HepG2 (cell line): ENCODE data around the gene UACA. TPM values are rescaled to one million over a fixed set of nuclear protein-coding genes. Genes with fewer than 3 reads are reported as not detected.

Source experiments
- ATF7 ChIP-seq, 2 experiments: fragments of 450-650 bp in 1 of 2; sonication (generic) in 1 of 2; formaldehyde crosslinking in 1 of 2; IDR thresholded peaks; 2 replicates each; pipeline versions ENCODE4 v1.4.0 to v1.6.1; 2016 to 2020; ENCODE audit warnings: antibody characterized with exemption in 1 of 2, mild to moderate bottlenecking in 1 of 2, missing genetic modification reagents in 1 of 2
- GATA4 ChIP-seq: sonication (generic); IDR thresholded peaks from 2 replicates; pipeline ENCODE4 v1.6.1; 2016; ENCODE audit warnings: antibody characterized with exemption, low read depth, borderline replicate concordance
- ISL2 ChIP-seq: sonication (generic); formaldehyde crosslinking; IDR thresholded peaks from 2 replicates; pipeline ENCODE4 v1.5.0; 2020; ENCODE audit warnings: missing genetic modification reagents
- KLF9 ChIP-seq: IDR thresholded peaks from 2 replicates; pipeline ENCODE4 v1.6.1; 2016; ENCODE audit warnings: low read depth
- MAFG ChIP-seq: sonication (generic); formaldehyde crosslinking; IDR thresholded peaks from 2 replicates; pipeline ENCODE4 v1.5.1; 2020; ENCODE audit warnings: mild to moderate bottlenecking, missing genetic modification reagents
- MTF2 ChIP-seq: sonication (generic); formaldehyde crosslinking; IDR thresholded peaks from 2 replicates; pipeline ENCODE4 v1.5.0; 2020; ENCODE audit warnings: missing genetic modification reagents, borderline replicate concordance
- NFKB2 ChIP-seq: sonication (generic); formaldehyde crosslinking; IDR thresholded peaks from 2 replicates; pipeline ENCODE4 v1.4.0; 2020; ENCODE audit warnings: missing genetic modification reagents, borderline replicate concordance
- PRPF4 ChIP-seq: fragments of 200-400 bp; formaldehyde crosslinking; IDR thresholded peaks from 2 replicates; pipeline ENCODE4 v1.6.1; 2016; ENCODE audit warnings: low read length, low read depth; ENCODE audit not compliant: poor library complexity, severe bottlenecking
- RNF2 ChIP-seq: fragments of 450-650 bp; conservative IDR thresholded peaks from 2 replicates; pipeline ENCODE4 v1.6.1; 2016; ENCODE audit warnings: low read depth
- SP5 ChIP-seq: IDR thresholded peaks from 2 replicates; pipeline ENCODE4 v1.6.1; 2016; ENCODE audit warnings: low read depth, borderline replicate concordance
- TBX2 ChIP-seq: sonication (generic); formaldehyde crosslinking; IDR thresholded peaks from 2 replicates; pipeline ENCODE4 v1.5.0; 2020; ENCODE audit warnings: missing genetic modification reagents, mild to moderate bottlenecking, borderline replicate concordance
- ZBTB38 ChIP-seq: sonication (generic); formaldehyde crosslinking; IDR thresholded peaks from 2 replicates; pipeline ENCODE4 v1.5.1; 2020; ENCODE audit warnings: mild to moderate bottlenecking, missing genetic modification reagents
- ZNF564 ChIP-seq: sonication (generic); formaldehyde crosslinking; IDR thresholded peaks from 2 replicates; pipeline ENCODE4 v1.8.1; 2023; ENCODE audit warnings: mild to moderate bottlenecking, missing genetic modification reagents
- ZNF672 ChIP-seq: sonication (generic); formaldehyde crosslinking; IDR thresholded peaks from 2 replicates; pipeline ENCODE4 v1.8.1; 2022; ENCODE audit warnings: missing genetic modification reagents
- polyA plus RNA-seq, 8 experiments: library from polyadenylated mRNA; depleted of rRNA in 3 of 8; stranded (reverse) in 7 of 8; unstranded in 1 of 8; fragments of >200 nt; fragmentation: Illumina TruSeq in 4 of 8; extraction: Trizol in 4 of 8; gene quantifications; 2 replicates each; pipeline versions ENCODE4 v1.2.1 to v1.2.3, GENCODE V29; 2011 to 2016; ENCODE audit warnings: low read depth in 4 of 8, missing spikeins in 1 of 8, mixed read lengths in 1 of 8; ENCODE audit not compliant: insufficient read depth in 1 of 8
- total RNA-seq, 5 experiments: library from RNA; depleted of rRNA; stranded (reverse); fragments of >200 nt; fragmentation: Illumina TruSeq; extraction: Trizol; gene quantifications; 2 replicates each; pipeline ENCODE4 v1.2.3, GENCODE V29; 2016; ENCODE audit warnings: low read depth in 1 of 5
- TF ChIP-seq, protein P1 (sequence below): sonication (generic); formaldehyde crosslinking; IDR thresholded peaks from 2 replicates; pipeline ENCODE4 v1.5.0; 2020; ENCODE audit warnings: missing genetic modification reagents
- TF ChIP-seq, protein P2 (sequence below): sonication (generic); formaldehyde crosslinking; IDR thresholded peaks from 2 replicates; pipeline ENCODE4 v1.4.0; 2020; ENCODE audit warnings: missing genetic modification reagents
- TF ChIP-seq, protein P3 (sequence below): sonication (generic); formaldehyde crosslinking; IDR thresholded peaks from 2 replicates; pipeline ENCODE4 v1.5.0; 2020; ENCODE audit warnings: mild to moderate bottlenecking, missing genetic modification reagents, borderline replicate concordance
- TF ChIP-seq, protein P4 (sequence below): sonication (generic); formaldehyde crosslinking; IDR thresholded peaks from 2 replicates; pipeline ENCODE4 v1.4.0; 2020; ENCODE audit warnings: missing genetic modification reagents; ENCODE audit errors: not compliant biosample characterization

Gene UACA
- total and polyA plus RNA-seq, 2 of the 13 experiments (the other 11 are each of a cell fraction or from before 2014, with no cell fraction given), result 17.8 to 39.2 TPM

DNA sequence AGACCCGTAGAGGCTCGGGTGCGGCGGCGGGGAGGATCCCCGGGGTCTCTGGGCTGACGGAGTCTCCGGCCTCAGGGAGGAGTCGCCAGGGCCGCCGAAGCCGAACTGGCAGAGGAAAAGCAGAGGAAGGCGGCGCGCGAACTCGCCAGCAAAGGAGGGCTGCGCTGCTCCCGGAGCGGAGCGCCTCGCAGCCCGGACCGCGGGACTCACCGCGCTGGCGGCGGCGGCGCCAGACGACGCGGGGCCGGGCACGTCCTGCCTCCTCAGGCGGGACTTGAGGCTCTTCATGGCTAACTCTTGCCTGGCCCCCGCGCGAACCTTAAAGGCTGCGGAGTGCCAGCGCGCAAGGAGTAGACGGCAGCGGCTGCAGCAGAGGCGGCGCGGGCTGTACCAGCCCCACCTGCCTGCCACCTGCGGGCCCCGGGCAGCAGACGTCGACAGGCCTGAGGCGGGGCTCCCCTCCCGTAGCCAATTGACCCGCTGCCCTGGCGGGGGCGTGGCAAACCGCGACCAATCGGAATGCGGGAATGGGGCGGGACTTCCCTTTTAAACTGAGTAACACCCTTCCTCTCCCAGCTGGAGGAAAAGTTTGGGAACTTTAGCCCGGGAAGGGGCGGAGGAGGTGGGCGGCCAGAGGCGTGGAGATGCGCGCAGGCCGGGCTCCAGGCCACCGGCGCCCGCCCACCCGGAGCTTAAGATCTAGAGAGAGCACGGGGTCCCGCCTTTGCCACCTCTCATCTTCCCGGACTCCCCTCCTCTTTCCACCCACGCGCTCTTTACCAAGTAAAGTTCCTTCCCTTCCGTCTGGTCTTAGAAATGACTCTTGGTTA is at the start of gene UACA (continued):
- TF ChIP-seq, protein P1, sequence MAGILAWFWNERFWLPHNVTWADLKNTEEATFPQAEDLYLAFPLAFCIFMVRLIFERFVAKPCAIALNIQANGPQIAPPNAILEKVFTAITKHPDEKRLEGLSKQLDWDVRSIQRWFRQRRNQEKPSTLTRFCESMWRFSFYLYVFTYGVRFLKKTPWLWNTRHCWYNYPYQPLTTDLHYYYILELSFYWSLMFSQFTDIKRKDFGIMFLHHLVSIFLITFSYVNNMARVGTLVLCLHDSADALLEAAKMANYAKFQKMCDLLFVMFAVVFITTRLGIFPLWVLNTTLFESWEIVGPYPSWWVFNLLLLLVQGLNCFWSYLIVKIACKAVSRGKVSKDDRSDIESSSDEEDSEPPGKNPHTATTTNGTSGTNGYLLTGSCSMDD (CRISPR knock-in tag), result no peak
- TF ChIP-seq, protein P2, sequence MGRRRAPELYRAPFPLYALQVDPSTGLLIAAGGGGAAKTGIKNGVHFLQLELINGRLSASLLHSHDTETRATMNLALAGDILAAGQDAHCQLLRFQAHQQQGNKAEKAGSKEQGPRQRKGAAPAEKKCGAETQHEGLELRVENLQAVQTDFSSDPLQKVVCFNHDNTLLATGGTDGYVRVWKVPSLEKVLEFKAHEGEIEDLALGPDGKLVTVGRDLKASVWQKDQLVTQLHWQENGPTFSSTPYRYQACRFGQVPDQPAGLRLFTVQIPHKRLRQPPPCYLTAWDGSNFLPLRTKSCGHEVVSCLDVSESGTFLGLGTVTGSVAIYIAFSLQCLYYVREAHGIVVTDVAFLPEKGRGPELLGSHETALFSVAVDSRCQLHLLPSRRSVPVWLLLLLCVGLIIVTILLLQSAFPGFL, result no peak
- TF ChIP-seq KLF9 (CRISPR knock-in tag) (no peak), NFKB2 (CRISPR knock-in tag) (peak; percentile 63; the same call in 1 of the 2 replicates), ISL2 (CRISPR knock-in tag) (peak; percentile 48; the same call in 1 of the 2 replicates), SP5 (no peak; the same call in 1 of the 2 replicates), MAFG (no peak), RNF2 (peak; percentile 93), PRPF4 (no peak), ATF7 (IDR thresholded peaks at IDR 0.05) (no peak), ATF7 (CRISPR knock-in tag; IDR thresholded peaks at IDR 0.05) (no peak), TBX2 (peak; percentile 61; the same call in 1 of the 2 replicates), ZNF672 (CRISPR knock-in tag) (no peak), ZBTB38 (no peak), MTF2 (CRISPR knock-in tag) (no peak), GATA4 (no peak), ZNF564 (peak; percentile 61; the same call in 1 of the 2 replicates)
- TF ChIP-seq, protein P3, sequence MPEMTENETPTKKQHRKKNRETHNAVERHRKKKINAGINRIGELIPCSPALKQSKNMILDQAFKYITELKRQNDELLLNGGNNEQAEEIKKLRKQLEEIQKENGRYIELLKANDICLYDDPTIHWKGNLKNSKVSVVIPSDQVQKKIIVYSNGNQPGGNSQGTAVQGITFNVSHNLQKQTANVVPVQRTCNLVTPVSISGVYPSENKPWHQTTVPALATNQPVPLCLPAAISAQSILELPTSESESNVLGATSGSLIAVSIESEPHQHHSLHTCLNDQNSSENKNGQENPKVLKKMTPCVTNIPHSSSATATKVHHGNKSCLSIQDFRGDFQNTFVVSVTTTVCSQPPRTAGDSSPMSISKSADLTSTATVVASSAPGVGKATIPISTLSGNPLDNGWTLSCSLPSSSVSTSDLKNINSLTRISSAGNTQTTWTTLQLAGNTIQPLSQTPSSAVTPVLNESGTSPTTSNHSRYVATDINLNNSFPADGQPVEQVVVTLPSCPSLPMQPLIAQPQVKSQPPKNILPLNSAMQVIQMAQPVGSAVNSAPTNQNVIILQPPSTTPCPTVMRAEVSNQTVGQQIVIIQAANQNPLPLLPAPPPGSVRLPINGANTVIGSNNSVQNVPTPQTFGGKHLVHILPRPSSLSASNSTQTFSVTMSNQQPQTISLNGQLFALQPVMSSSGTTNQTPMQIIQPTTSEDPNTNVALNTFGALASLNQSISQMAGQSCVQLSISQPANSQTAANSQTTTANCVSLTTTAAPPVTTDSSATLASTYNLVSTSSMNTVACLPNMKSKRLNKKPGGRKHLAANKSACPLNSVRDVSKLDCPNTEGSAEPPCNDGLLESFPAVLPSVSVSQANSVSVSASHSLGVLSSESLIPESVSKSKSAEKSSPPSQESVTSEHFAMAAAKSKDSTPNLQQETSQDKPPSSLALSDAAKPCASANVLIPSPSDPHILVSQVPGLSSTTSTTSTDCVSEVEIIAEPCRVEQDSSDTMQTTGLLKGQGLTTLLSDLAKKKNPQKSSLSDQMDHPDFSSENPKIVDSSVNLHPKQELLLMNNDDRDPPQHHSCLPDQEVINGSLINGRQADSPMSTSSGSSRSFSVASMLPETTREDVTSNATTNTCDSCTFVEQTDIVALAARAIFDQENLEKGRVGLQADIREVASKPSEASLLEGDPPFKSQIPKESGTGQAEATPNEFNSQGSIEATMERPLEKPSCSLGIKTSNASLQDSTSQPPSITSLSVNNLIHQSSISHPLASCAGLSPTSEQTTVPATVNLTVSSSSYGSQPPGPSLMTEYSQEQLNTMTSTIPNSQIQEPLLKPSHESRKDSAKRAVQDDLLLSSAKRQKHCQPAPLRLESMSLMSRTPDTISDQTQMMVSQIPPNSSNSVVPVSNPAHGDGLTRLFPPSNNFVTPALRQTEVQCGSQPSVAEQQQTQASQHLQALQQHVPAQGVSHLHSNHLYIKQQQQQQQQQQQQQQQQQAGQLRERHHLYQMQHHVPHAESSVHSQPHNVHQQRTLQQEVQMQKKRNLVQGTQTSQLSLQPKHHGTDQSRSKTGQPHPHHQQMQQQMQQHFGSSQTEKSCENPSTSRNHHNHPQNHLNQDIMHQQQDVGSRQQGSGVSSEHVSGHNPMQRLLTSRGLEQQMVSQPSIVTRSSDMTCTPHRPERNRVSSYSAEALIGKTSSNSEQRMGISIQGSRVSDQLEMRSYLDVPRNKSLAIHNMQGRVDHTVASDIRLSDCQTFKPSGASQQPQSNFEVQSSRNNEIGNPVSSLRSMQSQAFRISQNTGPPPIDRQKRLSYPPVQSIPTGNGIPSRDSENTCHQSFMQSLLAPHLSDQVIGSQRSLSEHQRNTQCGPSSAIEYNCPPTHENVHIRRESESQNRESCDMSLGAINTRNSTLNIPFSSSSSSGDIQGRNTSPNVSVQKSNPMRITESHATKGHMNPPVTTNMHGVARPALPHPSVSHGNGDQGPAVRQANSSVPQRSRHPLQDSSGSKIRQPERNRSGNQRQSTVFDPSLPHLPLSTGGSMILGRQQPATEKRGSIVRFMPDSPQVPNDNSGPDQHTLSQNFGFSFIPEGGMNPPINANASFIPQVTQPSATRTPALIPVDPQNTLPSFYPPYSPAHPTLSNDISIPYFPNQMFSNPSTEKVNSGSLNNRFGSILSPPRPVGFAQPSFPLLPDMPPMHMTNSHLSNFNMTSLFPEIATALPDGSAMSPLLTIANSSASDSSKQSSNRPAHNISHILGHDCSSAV (CRISPR knock-in tag), result no peak
- TF ChIP-seq, protein P4, sequence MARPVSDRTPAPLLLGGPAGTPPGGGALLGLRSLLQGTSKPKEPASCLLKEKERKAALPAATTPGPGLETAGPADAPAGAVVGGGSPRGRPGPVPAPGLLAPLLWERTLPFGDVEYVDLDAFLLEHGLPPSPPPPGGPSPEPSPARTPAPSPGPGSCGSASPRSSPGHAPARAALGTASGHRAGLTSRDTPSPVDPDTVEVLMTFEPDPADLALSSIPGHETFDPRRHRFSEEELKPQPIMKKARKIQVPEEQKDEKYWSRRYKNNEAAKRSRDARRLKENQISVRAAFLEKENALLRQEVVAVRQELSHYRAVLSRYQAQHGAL (CRISPR knock-in tag), result peak; percentile 68
